Measurements from ENCODE around the gene AHDC1. TPM values are rescaled to one million over a fixed set of nuclear protein-coding genes. Genes with fewer than 3 reads are reported as not detected.

Gene AHDC1
- total and polyA plus RNA-seq, 9 of the 15 experiments (the other 6 are each of a cell fraction or from before 2014, with no cell fraction given), result 0.21 to 36.4 (median 4.7) TPM

GRCh38 chr1:27489501-27489972 is 114.4 kb downstream of the AHDC1 start (continued):
- TF ChIP-seq ZNF212 (CRISPR knock-in tag; IDR thresholded peaks at IDR 0.05), result no peak
- TF ChIP-seq FOXJ2 (tag; IDR thresholded peaks at IDR 0.05), result no peak
- TF ChIP-seq KHSRP (IDR thresholded peaks at IDR 0.05), result no peak
- no peak for TF ChIP-seq ETV6 (IDR thresholded peaks at IDR 0.05; ENCODE audit: borderline replicate concordance in 1 of 2, low read depth in 2 of 2, low read length in 1 of 2)
- TF ChIP-seq ETV6 (CRISPR knock-in tag; IDR thresholded peaks at IDR 0.05; ENCODE audit: borderline replicate concordance), result no peak
- TF ChIP-seq EP400 (IDR thresholded peaks at IDR 0.05), result no peak
- no peak for TF ChIP-seq CC2D1A (IDR thresholded peaks at IDR 0.05)
- peak; percentile 89 for TF ChIP-seq ZFX (CRISPR knock-in tag; IDR thresholded peaks at IDR 0.05)
- TF ChIP-seq BRF1 (IDR thresholded peaks at IDR 0.05; ENCODE audit: borderline replicate concordance, extremely low read depth, insufficient read length), result no peak
- no peak for TF ChIP-seq PYGO2 (tag; IDR thresholded peaks at IDR 0.05)
- no peak for TF ChIP-seq CREB3L1 (IDR thresholded peaks at IDR 0.05; ENCODE audit: borderline replicate concordance, low read depth)
- TF ChIP-seq ZBTB33 (CRISPR knock-in tag; IDR thresholded peaks at IDR 0.05), result no peak; the same call in 1 of the 2 replicates
- TF ChIP-seq PHB (CRISPR knock-in tag; IDR thresholded peaks at IDR 0.05), result peak; percentile 95
- TF ChIP-seq JUN (IDR thresholded peaks at IDR 0.05; ENCODE audit: borderline replicate concordance, low read depth, low read length), result no peak
- TF ChIP-seq JUN (CRISPR knock-in tag; IDR thresholded peaks at IDR 0.05; ENCODE audit: borderline replicate concordance), result no peak
- no peak for TF ChIP-seq ZNF395 (CRISPR knock-in tag; IDR thresholded peaks at IDR 0.05)
- no peak; the same call in none of the 2 replicates for TF ChIP-seq ZKSCAN1 (IDR thresholded peaks at IDR 0.05; ENCODE audit: low read depth, low read length)
- TF ChIP-seq POLR2AphosphoS2 (IDR thresholded peaks at IDR 0.05; ENCODE audit: low read length), result no peak
- no peak for TF ChIP-seq PTTG1 (tag; IDR thresholded peaks at IDR 0.05; ENCODE audit: low read depth)
- no peak for TF ChIP-seq TAF9B (IDR thresholded peaks at IDR 0.05; ENCODE audit: partially characterized antibody)
- TF ChIP-seq ARID4B (CRISPR knock-in tag; IDR thresholded peaks at IDR 0.05), result no peak; the same call in 1 of the 2 replicates

Data from K562 (cell line).